H9 (cell line): Measurements from ENCODE around the gene SYNGAP1. TPM values are rescaled to one million over a fixed set of nuclear protein-coding genes. Genes with fewer than 3 reads are reported as not detected.
"Not testable (repeated sequence)": the region's sequence is repeated elsewhere in the genome, so short reads cannot be mapped to it uniquely, and the experiment has no call there.

Experiments used
- DNase-seq: peaks from one replicate; pipeline ENCODE4 v3.0.0-alpha.2; 2017
- H2AFZ ChIP-seq: one replicate; pipeline ENCODE4 v1.6.1; 2013; ENCODE audit warnings: mild to moderate bottlenecking, low read length, control low read depth, moderate library complexity
- H2AK5ac ChIP-seq: 2 replicates; pipeline ENCODE4 v1.6.1; 2013; ENCODE audit warnings: low read length, control low read depth, mixed read lengths; ENCODE audit not compliant: insufficient read length
- H2BK120ac ChIP-seq: one replicate; pipeline ENCODE4 v1.6.1; 2013; ENCODE audit warnings: low read depth, mild to moderate bottlenecking, low read length, control low read depth, inconsistent platforms; ENCODE audit not compliant: poor library complexity, severe bottlenecking
- H2BK12ac ChIP-seq: 2 replicates; pipeline ENCODE4 v1.6.1; 2013; ENCODE audit warnings: low read length, control low read depth, mixed read lengths, low read depth; ENCODE audit not compliant: insufficient read length
- H2BK15ac ChIP-seq: 2 replicates; pipeline ENCODE4 v1.6.1; 2013; ENCODE audit warnings: low read depth, low read length, control low read depth
- H2BK20ac ChIP-seq: one replicate; pipeline ENCODE4 v1.6.1; 2013; ENCODE audit warnings: low read depth, mild to moderate bottlenecking, low read length, control low read depth, inconsistent platforms; ENCODE audit not compliant: poor library complexity, severe bottlenecking
- H2BK5ac ChIP-seq: 2 replicates; pipeline ENCODE4 v1.6.1; 2013; ENCODE audit warnings: low read length, control low read depth, mixed read lengths; ENCODE audit not compliant: insufficient read length
- H3K14ac ChIP-seq: 2 replicates; pipeline ENCODE4 v1.6.1; 2013; ENCODE audit warnings: low read length, control low read depth; ENCODE audit not compliant: insufficient read depth
- H3K18ac ChIP-seq: 2 replicates; pipeline ENCODE4 v1.6.1; 2013; ENCODE audit warnings: low read depth, mild to moderate bottlenecking, mixed read lengths, low read length, control low read depth; ENCODE audit not compliant: insufficient read length
- H3K23ac ChIP-seq: 2 replicates; pipeline ENCODE4 v1.6.1; 2013; ENCODE audit warnings: low read length, control low read depth, mixed read lengths, low read depth; ENCODE audit not compliant: insufficient read length
- H3K23me2 ChIP-seq: 2 replicates; pipeline ENCODE4 v1.6.1; 2013; ENCODE audit warnings: low read depth, mild to moderate bottlenecking, mixed read lengths, low read length, control low read depth; ENCODE audit not compliant: insufficient read length, poor library complexity, severe bottlenecking
- H3K27ac ChIP-seq: 2 replicates; pipeline ENCODE4 v1.5.1; 2013; ENCODE audit warnings: low read length, control low read depth, mixed read lengths, low read depth; ENCODE audit not compliant: insufficient read length
- H3K27me3 ChIP-seq: 2 replicates; pipeline ENCODE4 v1.6.1; 2013; ENCODE audit warnings: low read length, control low read depth, inconsistent platforms; ENCODE audit not compliant: insufficient read depth
- H3K4ac ChIP-seq: 2 replicates; pipeline ENCODE4 v1.6.1; 2013; ENCODE audit warnings: low read depth, mild to moderate bottlenecking, control low read depth, inconsistent platforms, low read length, moderate library complexity
- H3K4me1 ChIP-seq: 2 replicates; pipeline ENCODE4 v1.6.1; 2013; ENCODE audit warnings: low read length, control low read depth, inconsistent platforms; ENCODE audit not compliant: insufficient read depth
- H3K4me2 ChIP-seq: 2 replicates; pipeline ENCODE4 v1.6.1; 2013; ENCODE audit warnings: low read length, control low read depth, mixed read lengths; ENCODE audit not compliant: insufficient read length, insufficient read depth
- H3K56ac ChIP-seq: 2 replicates; pipeline ENCODE4 v1.6.1; 2013; ENCODE audit warnings: low read depth, mild to moderate bottlenecking, mixed read lengths, low read length, control low read depth; ENCODE audit not compliant: insufficient read length
- H3K79me1 ChIP-seq: 2 replicates; pipeline ENCODE4 v1.6.1; 2013; ENCODE audit warnings: low read depth, mild to moderate bottlenecking, moderate library complexity, low read length, control low read depth, inconsistent platforms; ENCODE audit not compliant: insufficient read depth, poor library complexity, severe bottlenecking
- H3K79me2 ChIP-seq: 2 replicates; pipeline ENCODE4 v1.6.1; 2013; ENCODE audit warnings: low read length, control low read depth, inconsistent platforms; ENCODE audit not compliant: insufficient read depth
- H3K9ac ChIP-seq: 2 replicates; pipeline ENCODE4 v1.6.1; 2013; ENCODE audit warnings: low read length, control low read depth, mixed read lengths; ENCODE audit not compliant: insufficient read length; ENCODE audit errors: extremely low read depth
- H3K9me3 ChIP-seq: one replicate; pipeline ENCODE4 v1.6.1; 2013; ENCODE audit warnings: low read depth, low read length, inconsistent platforms; ENCODE audit not compliant: control insufficient read depth
- H3T11ph ChIP-seq: one replicate; pipeline ENCODE4 v1.6.1; 2013; ENCODE audit warnings: mild to moderate bottlenecking, low read length, control low read depth, inconsistent platforms
- H4K20me1 ChIP-seq: one replicate; pipeline ENCODE4 v1.6.1; 2013; ENCODE audit not compliant: control insufficient read depth, insufficient read length, insufficient read depth
- H4K5ac ChIP-seq: 2 replicates; pipeline ENCODE4 v1.6.1; 2013; ENCODE audit warnings: low read depth, mild to moderate bottlenecking, mixed read lengths, low read length, control low read depth; ENCODE audit not compliant: insufficient read length
- H4K8ac ChIP-seq: replicated peaks from 2 replicates; pipeline ENCODE4 v1.6.1; 2013; ENCODE audit warnings: low read length, control low read depth, mixed read lengths, low read depth; ENCODE audit not compliant: insufficient read length
- H4K91ac ChIP-seq: 2 replicates; pipeline ENCODE4 v1.6.1; 2013; ENCODE audit warnings: low read depth, mild to moderate bottlenecking, moderate library complexity, mixed read lengths, low read length, control low read depth; ENCODE audit not compliant: insufficient read length
- H3K27ac Mint-ChIP-seq, 3 experiments: 2 replicates in 2 of 3; 3 replicates in 1 of 3; pipeline ENCODE4 v1.8.0; 2020 to 2021; ENCODE audit warnings: mixed read lengths in 3 of 3, mild to moderate bottlenecking in 1 of 3, moderate library complexity in 1 of 3
- H3K27me3 Mint-ChIP-seq: 2 replicates; pipeline ENCODE4 v1.8.0; 2021; ENCODE audit warnings: low read depth, mild to moderate bottlenecking, moderate library complexity, mixed read lengths
- H3K36me3 Mint-ChIP-seq, 3 experiments: 2 replicates in 2 of 3; 3 replicates in 1 of 3; pipeline ENCODE4 v1.8.0; 2020 to 2021; ENCODE audit warnings: low read depth in 3 of 3, mixed read lengths in 3 of 3; ENCODE audit not compliant: insufficient read depth in 1 of 3
- H3K4me1 Mint-ChIP-seq, 2 experiments: 2 replicates each; pipeline ENCODE4 v1.8.0; 2020; ENCODE audit warnings: mixed read lengths in 2 of 2
- H3K4me3 Mint-ChIP-seq, 2 experiments: 2 replicates in 1 of 2; 3 replicates in 1 of 2; pipeline ENCODE4 v1.8.0; 2020 to 2021; ENCODE audit warnings: mild to moderate bottlenecking in 2 of 2, mixed read lengths in 2 of 2, moderate library complexity in 1 of 2
- H3K9me3 Mint-ChIP-seq, 2 experiments: 2 replicates in 1 of 2; 3 replicates in 1 of 2; pipeline ENCODE4 v1.8.0; 2020; ENCODE audit warnings: mild to moderate bottlenecking in 2 of 2, mixed read lengths in 2 of 2, moderate library complexity in 1 of 2
- CTCF ChIP-seq: fragments of 200-600 bp; sonication (generic); conservative IDR thresholded peaks from 3 replicates; pipeline ENCODE4 v1.8.0; 2021; ENCODE audit warnings: antibody characterized with exemption, mild to moderate bottlenecking
- WGBS: extraction: QIAGEN DNeasy Blood & Tissue Kit; methylation state at CpG from one replicate; pipeline ENCODE4 v1.1.7; 2013; ENCODE audit warnings: missing lambda C conversion rate, low lambda C conversion rate, mixed read lengths; ENCODE audit not compliant: insufficient read length; ENCODE audit errors: extremely low coverage; 5-methylcytosine and 5-hydroxymethylcytosine counted together
- total RNA-seq: library from RNA; stranded (reverse); gene quantifications from 2 replicates; pipeline ENCODE4 v1.2.1, GENCODE V29; 2021

The SYNGAP1 gene
- total RNA-seq, 1 experiment from 2014 or later, result 121 TPM

DNA sequence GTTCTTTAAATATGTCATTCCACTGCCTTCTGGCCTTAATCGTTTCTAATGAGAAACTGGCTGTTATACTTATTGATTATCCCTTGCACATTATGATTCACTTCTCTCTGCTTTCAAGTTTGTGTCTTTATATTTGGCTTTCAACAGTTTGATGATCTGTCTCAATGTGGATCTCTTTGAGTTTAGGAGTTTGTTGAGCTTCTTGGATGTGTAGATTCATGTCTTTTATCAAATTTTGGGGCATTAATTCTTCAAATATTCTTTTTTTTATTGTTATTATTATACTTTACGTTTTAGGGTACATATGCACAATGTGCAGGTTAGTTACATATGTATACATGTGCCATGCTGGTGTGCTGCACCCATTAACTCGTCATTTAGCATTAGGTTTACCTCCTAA is 63.8 kb downstream of the SYNGAP1 start:
- H3K9me3 Mint-ChIP-seq, result peaks cover 4 to 16% of the 10 kb centered on the region in 2 experiments
- DNase-seq, result no peak
- Histone ChIP-seq H2BK20ac (no peak overlapping the region), H3K79me1 (no peaks in the 10 kb centered on the region), H4K8ac (no peak overlapping the region), H3K9ac (no peak overlapping the region), H2AFZ (no peak overlapping the region), H3K79me2 (no peaks in the 10 kb centered on the region; the same call in 1 of the 2 replicates), H3K27me3 (no peaks in the 10 kb centered on the region), H3K27ac (no peak overlapping the region), H2BK12ac (no peak overlapping the region), H4K20me1 (no peaks in the 10 kb centered on the region), H3K4me1 (no peaks in the 10 kb centered on the region), H3K23ac (no peak overlapping the region), H4K91ac (no peak overlapping the region), H3K23me2 (no peaks in the 10 kb centered on the region), H2BK5ac (no peak overlapping the region), H3K18ac (no peak overlapping the region), H4K5ac (no peak overlapping the region), H2BK15ac (no peak overlapping the region), H3K9me3 (no peaks in the 10 kb centered on the region), H2AK5ac (no peak overlapping the region), H3K4ac (no peak overlapping the region), H3T11ph (no peak overlapping the region), H3K56ac (no peak overlapping the region), H3K14ac (no peak overlapping the region), H2BK120ac (no peak overlapping the region), H3K4me2 (no peak overlapping the region)
- no peak overlapping the region for H3K4me3 Mint-ChIP-seq
- H3K4me1 Mint-ChIP-seq, result no peaks in the 10 kb centered on the region
- no peak overlapping the region for H3K27ac Mint-ChIP-seq
- H3K36me3 Mint-ChIP-seq, result no peaks in the 10 kb centered on the region; a peak in 2 of 7 replicates
- no CpG with 5 or more reads among the region's 3 CpGs for WGBS
- TF ChIP-seq CTCF, result no peak
- peaks cover 22% of the 10 kb centered on the region for H3K27me3 Mint-ChIP-seq

DNA sequence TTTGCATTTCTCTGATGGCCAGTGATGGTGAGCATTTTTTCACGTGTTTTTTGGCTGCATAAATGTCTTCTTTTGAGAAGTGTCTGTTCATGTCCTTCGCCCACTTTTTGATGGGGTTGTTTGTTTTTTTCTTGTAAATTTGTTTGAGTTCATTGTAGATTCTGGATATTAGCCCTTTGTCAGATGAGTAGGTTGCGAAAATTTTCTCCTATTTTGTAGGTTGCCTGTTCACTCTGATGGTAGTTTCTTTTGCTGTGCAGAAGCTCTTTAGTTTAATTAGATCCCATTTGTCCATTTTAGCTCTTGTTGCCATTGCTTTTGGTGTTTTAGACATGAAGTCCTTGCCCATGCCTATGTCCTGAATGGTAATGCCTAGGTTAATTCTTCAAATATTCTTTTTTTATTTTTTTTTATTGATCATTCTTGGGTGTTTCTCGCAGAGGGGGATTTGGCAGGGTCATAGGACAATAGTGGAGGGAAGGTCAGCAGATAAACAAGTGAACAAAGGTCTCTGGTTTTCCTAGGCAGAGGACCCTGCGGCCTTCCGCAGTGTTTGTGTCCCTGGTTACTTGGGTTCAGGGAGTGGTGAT is 64.9 kb downstream of the SYNGAP1 start:
- not testable (repeated sequence) for H2BK5ac ChIP-seq, H3K23me2 ChIP-seq, H3K9me3 ChIP-seq, H4K5ac ChIP-seq, H3K4me3 Mint-ChIP-seq, H3K23ac ChIP-seq, H3K79me2 ChIP-seq, H3K27ac ChIP-seq, H3K9ac ChIP-seq, H4K91ac ChIP-seq, H3K18ac ChIP-seq, H2AFZ ChIP-seq, H2BK120ac ChIP-seq, H3T11ph ChIP-seq, H3K56ac ChIP-seq, DNase-seq, H3K27me3 ChIP-seq, H3K36me3 Mint-ChIP-seq, H4K20me1 ChIP-seq, H2BK20ac ChIP-seq, H3K4me2 ChIP-seq, H3K14ac ChIP-seq, H3K4ac ChIP-seq, H3K4me1 Mint-ChIP-seq, H2AK5ac ChIP-seq, H2BK15ac ChIP-seq, H3K4me1 ChIP-seq, H2BK12ac ChIP-seq, H3K27ac Mint-ChIP-seq, H4K8ac ChIP-seq, H3K79me1 ChIP-seq
- no CpG with 5 or more reads among the region's 6 CpGs for WGBS
- Mint-ChIP-seq H3K27me3 (peaks cover 23% of the 10 kb centered on the region), H3K9me3 (peaks cover 4 to 16% of the 10 kb centered on the region in 2 experiments)
